Measurements from ENCODE around the gene PRR36. TPM values are rescaled to one million over a fixed set of nuclear protein-coding genes. Genes with fewer than 3 reads are reported as not detected.
A peak's percentile ranks its signal among the peaks of the same experiment; 100 is the strongest.

PRR36 gene
- total RNA-seq, 3 donors from 2014 or later = 0.22 to 0.58 (median 0.23) TPM

- Histone ChIP-seq H3K9me3 (no peaks in the 10 kb centered on the region), H3K4me1 (ENCODE audit: low read depth) (peaks cover 10% of the 10 kb centered on the region), H3K36me3 (ENCODE audit: low read depth) (peaks cover 20% of the 10 kb centered on the region), H3K4me3 (no peak overlapping the region)
- DNase-seq = peak in 1 of 3 donors; percentile 25
- no peak for ATAC-seq
- intact Hi-C loops (cut with DNase I, micrococcal nuclease) = no loop called here
- no peak for TF ChIP-seq CTCF (IDR thresholded peaks at IDR 0.05)
These were observed 37.4 kb upstream of the PRR36 start for GRCh38 chr19:7911508-7912143.

DNA sequence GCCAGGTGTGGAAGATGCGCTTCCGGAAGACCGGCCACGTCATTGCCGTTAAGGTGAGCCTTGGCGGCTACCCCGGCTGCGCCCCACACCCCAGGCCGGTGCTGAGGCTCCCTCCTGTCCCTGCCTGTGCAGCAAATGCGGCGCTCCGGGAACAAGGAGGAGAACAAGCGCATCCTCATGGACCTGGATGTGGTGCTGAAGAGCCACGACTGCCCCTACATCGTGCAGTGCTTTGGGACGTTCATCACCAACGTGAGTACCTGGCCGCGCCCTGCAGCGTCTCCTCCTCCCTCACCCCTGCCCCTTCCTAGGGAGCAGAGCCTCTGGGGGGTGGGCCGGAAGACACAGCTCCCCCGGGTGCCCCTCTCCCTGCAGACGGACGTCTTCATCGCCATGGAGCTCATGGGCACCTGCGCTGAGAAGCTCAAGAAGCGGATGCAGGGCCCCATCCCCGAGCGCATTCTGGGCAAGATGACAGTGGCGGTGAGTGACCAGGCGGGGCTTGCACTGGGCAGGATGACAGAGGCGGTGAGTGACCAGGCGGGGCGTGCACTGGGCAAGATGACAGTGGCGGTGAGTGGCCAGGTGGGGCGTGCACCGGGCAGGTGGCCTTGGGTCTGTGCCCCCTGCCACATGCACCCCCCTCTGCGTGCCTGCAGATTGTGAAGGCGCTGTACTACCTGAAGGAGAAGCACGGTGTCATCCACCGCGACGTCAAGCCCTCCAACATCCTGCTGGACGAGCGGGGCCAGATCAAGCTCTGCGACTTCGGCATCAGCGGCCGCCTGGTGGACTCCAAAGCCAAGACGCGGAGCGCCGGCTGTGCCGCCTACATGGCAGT, 36.4 kb upstream of the PRR36 start:
- ATAC-seq = no peak
- peak in 2 of 3 donors; percentile 26 to 51 for DNase-seq
- peaks cover 20% of the 10 kb centered on the region for H3K36me3 ChIP-seq (ENCODE audit: low read depth)

GRCh38 chr19:7909471-7910067, 35.4 kb upstream of the PRR36 start:
- Histone ChIP-seq H3K9me3 (no peaks in the 10 kb centered on the region), H3K4me3 (no peak overlapping the region), H3K4me1 (ENCODE audit: low read depth) (peaks cover 6% of the 10 kb centered on the region), H3K36me3 (ENCODE audit: low read depth) (peaks cover 20% of the 10 kb centered on the region)
- TF ChIP-seq CTCF (IDR thresholded peaks at IDR 0.05) = no peak
- DNase-seq = no peak
- no peak for ATAC-seq
- intact Hi-C loops (cut with DNase I, micrococcal nuclease) = loop anchor here in 1 of 2 donors (10.0 kb wide), 1 partner anchor 55 kb away; no protein-coding TSS in a partner anchor

More for the DNA sequence above, 36.4 kb upstream of the PRR36 start:
- intact Hi-C loops (cut with DNase I, micrococcal nuclease) = no loop called here
- peaks cover under 1% of the 10 kb centered on the region for H3K4me1 ChIP-seq (ENCODE audit: low read depth)
- no peaks in the 10 kb centered on the region for H3K9me3 ChIP-seq
- no peak for TF ChIP-seq CTCF (IDR thresholded peaks at IDR 0.05)
- H3K4me3 ChIP-seq = no peak overlapping the region

DNA sequence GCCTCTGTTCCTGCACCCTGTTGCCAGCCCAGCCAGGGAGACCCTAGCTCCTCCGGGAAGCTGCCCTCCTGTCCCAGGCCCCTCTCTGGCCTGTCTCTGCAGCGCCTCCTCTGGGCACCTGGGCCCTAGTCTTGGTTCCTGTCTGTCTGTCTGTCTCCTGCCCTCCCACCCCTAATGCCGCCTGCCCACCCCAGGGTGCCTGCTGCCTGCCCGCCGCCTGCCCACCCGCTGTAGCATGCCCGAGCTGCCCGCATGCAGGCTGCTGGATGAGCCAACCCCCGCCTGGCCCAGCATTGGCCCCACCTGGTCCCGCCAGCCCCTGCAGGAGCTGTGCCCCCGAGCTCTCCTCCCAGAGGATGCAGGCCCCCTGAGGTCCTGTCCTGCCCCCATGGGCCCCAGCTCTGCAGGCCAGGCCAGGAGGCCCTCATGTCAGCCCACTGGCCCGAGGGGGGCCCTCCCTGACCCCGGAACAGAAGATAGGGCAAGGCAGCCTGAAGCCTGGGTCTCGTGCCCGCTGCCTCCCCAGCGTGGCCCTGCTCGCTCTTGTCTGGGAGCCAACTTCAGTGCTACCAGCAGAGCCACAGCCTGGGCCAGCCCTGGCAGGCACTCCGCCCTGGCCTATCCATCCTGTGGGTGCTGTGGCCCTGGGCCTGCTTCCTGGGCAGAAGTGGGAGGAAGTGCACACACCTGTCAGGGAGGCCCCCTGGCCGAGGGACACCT, 34.7 kb upstream of the PRR36 start:
- no peak overlapping the region for H3K4me3 ChIP-seq
- TF ChIP-seq CTCF (IDR thresholded peaks at IDR 0.05) = no peak
- intact Hi-C loops (cut with DNase I, micrococcal nuclease) = loop anchor here in 1 of 2 donors (10.0 kb wide), 1 partner anchor 54 kb away; no protein-coding TSS in a partner anchor
- ATAC-seq (no peak), DNase-seq (no peak)
- no peaks in the 10 kb centered on the region for H3K9me3 ChIP-seq
- peaks cover 20% of the 10 kb centered on the region for H3K36me3 ChIP-seq (ENCODE audit: low read depth)
- peaks cover 8% of the 10 kb centered on the region for H3K4me1 ChIP-seq (ENCODE audit: low read depth)

DNA sequence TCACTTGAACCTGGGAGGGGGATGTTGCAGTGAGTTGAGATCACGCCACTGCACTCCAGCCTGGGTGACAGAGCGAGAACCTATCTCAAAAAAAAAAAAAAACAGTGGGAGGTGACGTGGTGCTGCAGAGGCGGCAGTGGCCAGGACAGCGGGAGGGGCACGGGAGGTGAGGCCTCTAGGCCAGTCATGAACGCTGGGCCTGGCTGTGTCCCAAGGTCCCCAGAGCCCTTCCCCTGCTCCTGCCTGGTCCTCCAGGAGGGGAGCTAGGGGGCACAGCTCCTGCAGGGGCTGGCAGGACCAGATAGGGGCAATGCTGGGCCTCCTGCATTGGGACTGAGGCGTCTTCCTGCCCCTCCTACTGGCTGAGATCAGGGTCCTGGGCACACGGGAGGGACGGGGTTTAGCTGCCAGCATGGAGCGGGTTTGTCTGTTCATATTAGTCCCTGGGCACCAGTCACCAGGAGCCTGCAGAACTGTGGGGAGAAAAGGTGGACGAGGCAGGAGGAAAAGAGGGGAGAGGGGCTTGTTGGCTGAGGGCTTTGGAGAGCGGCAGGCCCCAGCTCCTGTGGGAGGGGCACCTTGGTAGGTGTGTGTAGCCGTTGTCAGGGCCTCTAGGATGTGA, 34.0 kb upstream of the PRR36 start:
- H3K9me3 ChIP-seq = no peaks in the 10 kb centered on the region
- H3K4me1 ChIP-seq (ENCODE audit: low read depth) = peaks cover 14% of the 10 kb centered on the region
- TF ChIP-seq CTCF (IDR thresholded peaks at IDR 0.05) = no peak
- no peak for ATAC-seq
- H3K4me3 ChIP-seq = no peak overlapping the region
- peaks cover 25% of the 10 kb centered on the region for H3K36me3 ChIP-seq (ENCODE audit: low read depth)
- intact Hi-C loops (cut with DNase I, micrococcal nuclease) = loop anchor here in 1 of 2 donors (10.0 kb wide), 1 partner anchor 53 kb away; no protein-coding TSS in a partner anchor
- no peak for DNase-seq
